Fibroblast of gingiva (primary cell): ENCODE data around the gene CEP63.

Experiments used
- DNase-seq: peaks from one replicate; pipeline ENCODE4 v3.0.0-alpha.2; 2011; ENCODE audit warnings: low read depth

Gene CEP63

DNA sequence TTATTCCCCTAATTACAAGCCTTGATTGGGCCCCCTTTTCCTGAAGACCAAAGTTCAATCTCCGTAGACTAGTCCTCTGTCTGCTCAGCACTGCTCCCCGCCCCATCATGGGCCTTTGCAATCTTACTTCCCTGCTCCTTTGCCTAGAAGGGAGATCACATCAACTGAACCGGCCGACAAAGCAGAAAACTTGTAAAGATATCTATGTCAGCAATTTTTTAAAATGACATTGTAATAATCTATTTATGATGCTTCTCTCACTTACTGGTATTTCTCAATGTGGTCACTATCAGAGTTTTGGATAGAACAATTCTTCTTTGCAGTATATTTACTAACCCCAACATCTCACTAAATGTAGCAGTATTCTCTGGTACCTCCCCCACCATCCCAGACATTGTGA lies 17.3 kb upstream of the CEP63 start:
- DNase-seq, result no peak

DNA sequence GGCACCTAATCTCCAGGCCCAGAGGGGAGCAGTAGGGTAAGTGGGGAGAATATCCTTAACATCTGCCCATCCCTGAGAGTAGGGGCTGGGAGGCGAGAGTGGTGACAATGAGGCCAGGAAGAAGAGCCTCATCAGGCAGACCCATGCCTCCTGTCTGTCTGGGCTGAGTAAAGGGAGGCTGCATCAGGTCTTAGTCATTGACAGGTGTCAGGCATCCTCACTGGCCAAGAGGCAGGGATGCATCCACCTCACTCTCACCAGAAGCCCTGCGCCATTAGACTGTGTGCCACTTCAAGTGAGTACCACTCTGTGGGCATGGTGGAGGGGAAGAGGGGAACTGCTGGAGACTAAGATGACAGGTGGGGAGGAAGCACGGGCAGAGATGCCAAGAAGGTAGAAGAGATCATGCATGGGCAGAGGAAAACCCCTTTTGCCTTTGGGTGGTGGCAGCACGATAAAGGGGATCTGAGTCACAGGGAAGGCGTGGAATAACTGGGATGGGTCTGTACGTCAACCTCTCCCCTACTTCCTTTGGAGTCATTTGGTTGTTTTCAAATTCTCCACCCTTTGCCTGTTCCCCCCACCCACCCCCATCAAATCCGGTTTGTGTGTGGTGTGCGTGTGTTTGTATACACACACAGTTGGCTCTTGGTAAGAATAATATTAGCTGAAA lies 14.2 kb upstream of the CEP63 start:
- DNase-seq, result peak; percentile 38

DNA sequence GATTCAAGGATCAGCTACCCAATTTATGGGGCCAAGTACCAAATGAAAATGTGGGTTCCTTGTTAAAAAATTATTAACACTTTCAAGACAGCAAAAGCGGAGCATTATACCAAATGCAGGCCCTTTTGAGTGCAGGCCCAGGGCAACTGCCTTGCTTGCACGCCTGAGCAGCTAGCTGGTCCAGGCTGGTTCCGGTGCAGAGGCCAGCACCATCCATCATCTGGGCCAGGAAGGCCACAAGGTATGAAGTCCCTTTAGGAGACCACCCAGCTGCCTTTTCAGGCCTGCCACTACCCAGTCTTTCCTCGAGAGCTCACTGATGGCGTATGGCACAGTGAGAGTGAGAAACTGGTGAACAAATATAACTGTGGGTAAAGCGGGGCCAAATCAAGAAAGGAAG lies 13.0 kb upstream of the CEP63 start:
- no peak for DNase-seq

DNA sequence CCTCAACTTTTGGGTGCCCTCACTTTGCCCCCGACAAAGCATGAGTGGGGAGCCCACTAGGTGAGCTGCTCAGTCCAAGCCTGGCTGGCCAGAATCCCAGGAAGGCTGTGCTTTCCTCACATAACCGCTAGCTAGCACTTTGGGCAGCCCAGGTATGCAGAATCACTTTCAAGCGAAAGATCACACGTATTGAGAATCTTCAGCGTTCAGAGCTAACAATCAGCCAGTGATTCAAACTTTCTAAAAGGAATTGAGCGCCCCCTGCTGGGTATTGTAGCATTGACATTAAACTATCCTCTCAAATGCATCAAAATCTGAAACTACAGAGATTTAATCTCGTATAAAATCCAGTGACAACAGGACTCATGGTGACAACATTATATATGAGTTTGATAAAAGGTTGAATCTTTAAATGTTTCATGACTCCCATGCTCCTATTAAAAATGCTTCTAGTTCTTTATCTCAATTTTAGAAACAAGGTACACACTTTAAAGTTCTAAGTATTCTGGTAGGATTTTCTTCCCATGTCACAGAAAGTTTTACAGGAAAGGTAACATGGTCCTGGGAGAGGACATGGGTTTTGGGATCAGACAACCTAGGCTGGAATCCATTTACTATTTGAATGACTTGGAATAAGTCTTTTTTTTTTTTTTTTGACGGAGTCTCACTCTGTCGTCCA lies 11.8 kb upstream of the CEP63 start:
- peak; percentile 55 for DNase-seq

DNA sequence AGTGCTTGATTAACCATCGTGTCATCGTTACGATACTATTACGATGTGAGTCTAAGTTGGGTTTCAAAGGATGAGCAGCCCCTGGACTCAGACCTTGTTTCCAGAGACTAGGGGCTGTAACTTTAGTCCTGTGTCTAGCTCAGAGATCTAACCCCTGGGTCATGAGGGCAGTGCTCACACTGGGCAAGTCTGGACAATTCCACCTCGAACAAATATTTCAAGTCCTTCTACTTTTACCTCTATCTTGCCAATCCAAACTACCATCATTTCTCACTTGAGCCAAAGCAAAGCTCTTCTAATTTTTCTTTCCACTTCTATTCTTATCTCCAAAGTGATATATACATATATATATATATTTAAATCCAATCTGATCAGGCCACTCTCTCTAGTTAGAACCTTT lies 10.9 kb upstream of the CEP63 start:
- no peak for DNase-seq

DNA sequence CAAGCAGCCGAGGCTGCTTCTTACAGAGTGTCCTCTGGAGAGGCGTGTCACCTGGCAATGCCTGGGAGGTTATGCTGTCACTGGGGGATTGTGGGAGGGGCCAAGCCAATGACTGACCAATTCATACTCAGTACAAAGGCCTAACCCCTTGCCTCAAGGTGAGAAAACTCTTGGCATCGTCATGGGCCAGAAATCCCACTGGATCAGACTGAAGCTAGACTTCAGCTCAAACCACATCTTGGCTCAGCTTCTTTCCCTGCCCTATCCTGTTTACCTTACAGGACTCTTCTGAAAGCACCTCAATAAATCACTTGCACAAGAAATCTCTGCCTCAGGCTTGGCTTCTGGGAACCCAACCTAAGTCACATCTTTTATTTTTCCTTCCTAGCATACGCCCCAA lies 9.6 kb upstream of the CEP63 start:
- no peak for DNase-seq

DNA sequence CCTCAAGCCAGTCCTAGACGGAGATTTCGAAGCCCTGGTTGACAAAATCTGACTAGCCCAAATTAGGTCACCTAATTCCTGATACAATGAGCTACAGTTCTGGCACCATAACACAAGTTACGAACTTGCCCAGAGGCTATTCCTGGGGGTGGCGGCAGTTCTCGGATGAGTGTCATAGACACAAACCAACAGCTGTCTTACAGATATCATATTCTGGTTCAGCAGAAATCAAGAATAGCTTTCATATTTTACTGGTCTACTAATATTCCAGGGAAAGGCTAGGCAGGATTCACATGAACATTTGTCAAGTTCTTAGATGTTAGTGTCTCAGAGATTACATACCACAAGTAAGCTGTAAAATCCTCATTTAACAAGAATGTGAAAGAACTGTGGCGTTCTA lies 8.9 kb upstream of the CEP63 start:
- peak; percentile 46 for DNase-seq

DNA sequence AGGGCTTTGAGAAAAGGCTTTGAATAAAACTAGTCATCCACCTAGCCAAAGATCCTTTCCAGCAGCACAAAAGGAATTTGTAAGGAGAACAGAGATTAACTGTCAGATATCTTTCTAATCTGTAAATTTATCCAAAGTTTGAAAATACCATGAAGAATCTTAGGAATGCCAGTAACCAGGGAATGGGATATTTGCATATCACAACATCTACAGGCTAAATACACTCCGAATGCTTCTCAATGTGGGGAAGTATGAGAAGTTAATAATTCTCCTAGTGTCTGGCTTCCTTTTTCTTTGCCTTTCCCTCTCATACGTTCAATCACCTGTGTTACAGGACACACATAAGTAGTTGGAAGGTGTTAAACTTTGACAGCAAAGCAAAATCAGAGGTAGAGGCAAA lies 7.9 kb upstream of the CEP63 start:
- DNase-seq, result no peak

DNA sequence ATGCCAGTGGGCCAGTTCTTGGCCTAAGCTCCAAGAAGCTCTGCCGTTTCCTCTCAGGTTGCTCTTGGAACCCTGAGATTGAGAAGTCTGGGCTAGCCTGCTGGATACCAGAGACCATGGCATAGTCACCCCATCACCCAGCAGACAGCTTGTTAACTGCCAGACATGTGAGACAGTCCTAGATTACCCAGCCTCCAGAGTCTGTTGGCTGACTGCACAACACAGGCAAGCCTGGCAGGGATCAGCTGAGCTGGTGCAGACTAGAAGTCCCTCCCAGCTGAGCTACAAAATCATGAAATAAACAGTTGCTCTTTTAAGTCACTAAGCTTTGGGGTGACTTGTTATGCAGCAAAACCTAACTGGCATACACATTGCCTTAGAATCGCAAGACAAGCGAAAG lies 5.3 kb upstream of the CEP63 start:
- DNase-seq, result no peak

DNA sequence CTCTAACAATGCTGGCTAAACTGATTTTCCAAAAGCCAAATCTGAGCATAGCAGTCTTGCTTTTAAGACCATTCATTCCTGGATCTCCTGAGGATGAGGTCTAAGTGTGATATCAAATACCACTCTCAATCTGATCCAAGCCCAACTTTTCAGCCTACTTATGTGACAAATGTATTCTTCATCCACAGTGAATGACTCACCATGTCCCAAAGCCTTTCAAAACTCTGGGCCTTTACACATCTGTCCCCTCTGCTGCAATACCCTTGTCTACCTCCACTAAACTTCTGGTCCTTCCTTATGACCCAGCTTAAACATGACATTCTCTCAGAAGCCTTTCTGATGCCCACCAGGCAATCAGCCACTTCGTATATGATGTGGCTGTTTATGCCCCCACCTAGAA lies 4.7 kb upstream of the CEP63 start:
- no peak for DNase-seq

DNA sequence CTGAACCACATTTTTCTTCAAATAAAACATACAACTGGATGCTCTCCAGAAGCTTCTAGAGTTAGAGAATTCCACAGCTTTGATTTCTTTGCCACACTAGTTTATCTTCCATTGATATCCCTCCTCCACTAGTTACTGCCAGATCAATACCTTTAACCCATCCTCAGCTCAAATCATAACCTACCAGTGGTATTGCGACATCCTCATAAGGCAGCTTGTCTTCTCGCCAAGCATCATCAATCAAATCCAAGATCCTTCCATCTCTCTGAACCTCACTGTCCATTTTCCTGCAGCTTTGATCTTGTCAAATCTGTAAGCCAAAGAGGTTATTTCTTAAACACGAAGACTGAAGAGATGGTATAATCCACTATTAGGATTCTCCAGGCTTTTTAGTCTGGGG lies 3.2 kb upstream of the CEP63 start:
- no peak for DNase-seq

DNA sequence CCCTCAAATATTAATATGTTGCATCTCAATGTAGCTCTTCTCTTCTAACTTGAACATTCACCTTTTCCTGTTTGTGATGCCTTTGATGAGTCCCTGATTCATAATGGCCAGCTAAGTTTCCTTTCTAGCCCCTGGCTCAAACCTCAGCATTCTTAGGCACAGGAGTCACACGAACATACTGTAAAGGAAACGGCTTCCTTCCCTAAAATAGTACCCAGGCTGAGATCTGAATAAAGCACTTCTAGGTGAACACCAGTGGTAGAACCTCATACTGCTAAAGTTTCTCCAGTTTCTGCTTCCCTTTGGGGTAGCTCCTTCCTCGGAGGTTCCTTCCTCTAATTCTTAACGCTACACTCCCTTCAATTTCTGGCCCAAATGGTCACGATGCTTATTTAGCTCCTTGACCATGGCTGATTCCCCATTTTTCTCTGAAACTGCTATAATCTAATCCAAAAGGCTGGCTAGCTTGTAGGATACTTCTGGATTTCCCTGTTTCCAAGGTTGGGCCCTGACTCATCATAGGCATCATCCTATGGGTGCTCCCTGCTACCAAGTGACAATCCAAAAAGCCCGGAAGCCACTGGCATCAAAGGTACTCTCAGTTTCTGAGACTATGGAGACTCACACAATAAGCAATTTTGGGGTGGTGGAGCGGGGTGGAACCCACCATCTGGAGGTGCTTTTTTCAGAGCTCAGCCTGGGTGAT lies 2.5 kb upstream of the CEP63 start:
- peak; percentile 36 for DNase-seq

DNA sequence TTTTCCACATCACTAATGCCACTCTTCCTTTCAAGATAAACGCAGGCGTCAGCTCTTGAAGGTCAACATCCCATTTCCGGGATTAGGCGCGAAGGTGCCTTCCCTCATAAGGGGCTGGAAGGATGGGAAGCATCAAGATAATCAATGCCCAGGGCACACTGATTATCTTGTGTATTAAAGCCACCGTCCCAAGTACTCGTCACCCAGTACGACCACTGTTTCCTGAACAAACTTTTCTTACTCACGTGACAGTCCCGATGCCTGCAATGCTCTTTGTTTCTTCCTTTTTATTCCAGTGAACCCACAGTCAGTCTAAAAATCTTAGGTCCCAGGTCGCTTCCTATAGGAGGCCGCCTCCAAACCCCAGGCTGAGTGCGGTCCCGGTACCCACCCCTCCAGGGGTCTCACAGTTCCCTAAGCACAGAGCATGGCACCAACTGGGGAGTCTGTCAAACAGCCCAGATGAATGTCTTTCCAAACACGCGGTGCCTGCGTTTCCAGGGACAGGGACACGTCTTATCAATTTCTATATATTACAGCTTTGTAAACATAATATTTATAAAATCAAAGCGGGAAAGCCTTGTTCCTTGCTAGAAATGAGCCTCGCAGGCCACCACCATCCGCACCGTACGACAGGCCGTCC lies 661 bp upstream of the CEP63 start:
- peak; percentile 9 for DNase-seq

DNA sequence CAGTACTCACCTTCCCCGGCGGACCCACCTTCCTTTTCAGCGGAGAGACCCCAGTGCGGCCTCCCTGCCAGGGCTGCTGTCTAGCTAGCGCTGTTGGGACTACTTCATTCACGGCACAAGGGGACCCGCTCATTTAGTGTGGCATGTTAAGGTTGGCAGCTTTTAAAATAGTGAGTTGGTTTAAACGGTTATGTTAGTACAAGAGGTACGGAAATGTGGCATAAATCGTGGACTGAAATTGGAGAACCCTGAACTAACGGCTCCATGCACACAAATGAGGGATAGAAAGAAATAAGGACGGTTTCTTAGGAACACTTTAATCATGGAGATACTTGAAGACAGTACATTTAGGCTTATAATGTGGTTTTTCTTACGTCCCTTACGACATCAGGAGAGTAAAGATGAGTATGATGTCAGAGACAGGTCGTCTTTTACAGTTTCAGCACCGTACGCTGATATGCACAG lies 752 bp downstream of the CEP63 start:
- DNase-seq, result peak; percentile 26

DNA sequence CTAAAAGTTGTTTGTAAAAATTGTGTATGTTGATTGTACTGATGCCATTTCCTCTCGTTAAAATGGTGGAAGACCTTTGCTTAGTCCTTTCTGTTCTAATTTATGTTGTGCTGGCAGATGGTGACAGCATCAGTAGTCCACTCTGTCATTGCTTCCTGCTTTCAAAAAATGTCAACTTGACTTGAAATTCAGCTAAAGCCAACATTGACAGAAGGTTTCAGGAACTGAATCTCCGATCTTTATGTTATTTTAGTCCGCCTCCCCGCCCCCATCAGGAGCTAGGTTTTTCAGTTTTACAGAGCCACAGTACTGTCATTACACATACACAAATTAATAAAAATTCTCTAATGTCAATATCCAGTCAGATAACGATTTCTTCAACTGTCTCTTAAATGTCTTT lies 1.5 kb downstream of the CEP63 start:
- DNase-seq, result no peak

DNA sequence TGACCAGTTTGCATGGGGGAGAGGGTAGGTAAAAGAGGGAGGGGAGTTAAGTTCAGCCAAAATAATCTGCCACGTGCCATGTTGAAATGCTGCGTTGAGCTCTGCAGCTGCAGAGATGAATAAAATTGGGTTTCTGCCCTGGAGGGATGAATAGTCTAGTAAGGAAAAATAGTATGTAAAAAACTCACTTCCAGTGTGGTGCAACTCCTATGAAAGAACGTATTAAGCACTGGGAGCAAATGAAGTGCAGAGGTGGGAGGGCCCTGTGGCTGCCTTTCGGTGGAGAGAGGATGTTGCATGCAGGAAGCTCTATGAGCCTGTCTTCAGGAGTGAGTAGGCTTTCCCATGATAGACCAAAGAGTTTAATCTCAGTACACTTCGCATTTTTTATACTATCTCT lies 8.6 kb downstream of the CEP63 start:
- DNase-seq, result no peak

DNA sequence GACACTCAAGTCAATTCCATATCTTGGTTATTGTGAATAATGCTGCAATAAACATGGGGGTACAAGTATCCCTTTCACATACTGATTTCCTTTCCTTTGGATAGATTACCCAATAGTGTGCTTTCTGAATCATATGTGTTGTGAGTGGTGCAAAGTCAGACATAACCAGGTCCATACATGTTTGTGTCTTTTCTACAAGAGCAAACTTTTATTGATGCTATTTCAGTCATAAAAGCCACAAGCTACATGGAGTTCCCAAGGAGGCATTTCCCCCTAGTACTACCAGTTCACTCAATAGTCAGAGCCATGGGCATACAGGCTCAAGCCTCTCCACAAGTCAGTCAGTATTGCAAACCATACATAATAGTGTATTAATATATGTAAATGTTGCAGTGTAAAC lies 10.1 kb downstream of the CEP63 start:
- DNase-seq, result no peak

DNA sequence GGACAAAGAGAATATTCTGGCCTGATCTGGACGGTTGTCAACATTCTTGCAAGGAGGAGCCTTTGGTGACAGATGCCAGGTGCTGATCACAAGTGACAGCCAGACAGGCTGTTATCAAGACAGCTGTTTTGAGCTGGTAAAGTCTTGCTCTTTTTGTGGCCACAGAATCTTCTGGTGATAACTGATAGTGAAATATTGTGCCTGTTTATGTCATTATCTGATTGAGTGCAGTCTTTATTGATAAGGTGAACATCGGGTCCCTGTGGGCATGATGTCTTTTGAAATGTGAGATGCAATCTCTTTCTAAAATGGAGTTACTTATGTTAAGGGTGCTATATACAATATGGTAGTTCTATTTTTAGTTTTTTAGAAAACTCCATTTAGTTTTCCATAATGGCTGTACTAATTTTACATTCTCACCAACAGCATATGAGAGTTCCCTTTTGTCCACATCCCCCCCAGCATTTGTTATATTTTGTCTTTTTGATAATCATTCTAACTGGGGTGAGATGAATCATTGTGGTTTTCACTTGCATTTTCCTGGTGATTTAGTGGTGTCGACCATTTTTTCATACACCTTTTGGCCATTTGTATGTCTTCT lies 10.7 kb downstream of the CEP63 start:
- DNase-seq, result no peak

DNA sequence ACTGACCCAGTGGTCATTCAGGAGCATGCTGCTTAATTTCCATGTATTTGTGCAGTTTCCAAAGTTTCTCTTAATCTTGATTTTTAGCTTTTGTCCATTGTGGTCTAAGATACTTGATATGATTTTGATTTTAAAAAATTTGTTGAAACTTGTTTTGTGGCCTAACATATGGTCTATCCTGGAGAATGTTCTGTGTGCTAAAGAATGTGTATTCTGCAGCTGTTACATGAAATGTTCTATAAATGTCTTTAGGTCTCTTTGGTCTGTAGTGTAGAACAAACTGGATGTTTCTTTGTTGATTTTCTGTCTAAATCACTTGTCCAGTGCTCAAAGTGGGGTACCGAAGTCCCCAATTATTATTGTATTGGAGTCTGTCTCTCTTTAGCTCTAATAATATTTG lies 17.4 kb downstream of the CEP63 start:
- no peak for DNase-seq

DNA sequence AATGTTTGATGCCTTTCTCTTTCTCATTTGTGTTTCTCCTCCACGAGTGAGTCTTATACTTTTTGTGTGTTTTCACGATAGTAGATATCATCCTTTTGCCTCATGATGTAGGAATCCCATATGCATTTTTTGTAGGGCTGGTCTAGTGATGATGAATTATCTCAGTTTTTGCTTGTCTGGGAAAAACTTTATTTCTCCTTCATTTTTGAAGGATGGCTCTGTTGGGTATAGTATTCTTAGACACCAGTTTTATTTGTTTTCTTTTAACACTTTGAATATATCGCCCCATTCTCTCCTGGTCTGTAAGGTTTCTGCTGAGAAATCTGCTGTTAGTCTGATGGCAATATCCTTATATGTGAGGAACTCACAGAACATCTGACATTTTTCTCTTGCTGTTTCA lies 18.3 kb downstream of the CEP63 start:
- no peak for DNase-seq

DNA sequence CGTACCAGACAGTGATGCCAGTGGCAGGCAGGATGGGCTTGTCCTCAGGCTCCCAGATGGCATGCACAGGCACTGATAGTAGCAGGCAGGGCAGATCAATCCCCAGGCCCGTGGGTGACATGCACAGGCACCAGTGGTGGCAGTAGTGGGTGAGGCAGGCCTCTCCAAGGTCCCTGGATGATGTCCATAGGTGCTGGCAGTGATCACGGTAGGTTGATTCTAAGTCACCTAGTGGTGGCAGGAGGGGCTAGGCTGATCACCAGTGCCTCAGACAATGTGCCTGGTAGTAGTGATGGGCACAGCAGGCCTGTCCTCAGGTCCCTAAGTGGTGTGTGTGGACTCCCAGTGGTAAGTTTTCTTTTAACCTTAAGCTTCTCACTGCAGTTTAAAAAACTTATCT lies 19.6 kb downstream of the CEP63 start:
- no peak for DNase-seq

DNA sequence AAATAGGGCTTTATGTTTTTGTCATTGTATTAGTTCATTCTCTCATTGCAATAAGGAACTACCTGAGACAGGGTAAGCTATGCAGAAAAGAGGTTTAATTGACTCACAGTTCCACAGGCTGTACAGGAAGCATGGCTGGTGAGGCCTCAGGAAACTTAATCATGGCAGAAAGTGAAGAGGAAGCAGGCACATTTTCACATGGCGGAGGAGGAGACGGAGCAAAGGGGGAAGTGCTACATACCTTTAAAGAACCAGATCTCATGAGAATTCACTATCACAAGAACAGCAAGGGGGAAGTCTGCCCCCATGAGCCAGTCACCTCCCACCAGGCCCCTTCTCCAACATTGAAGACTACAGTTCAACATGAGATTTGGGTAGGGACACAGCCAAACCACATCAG lies 25.6 kb downstream of the CEP63 start:
- no peak for DNase-seq

DNA sequence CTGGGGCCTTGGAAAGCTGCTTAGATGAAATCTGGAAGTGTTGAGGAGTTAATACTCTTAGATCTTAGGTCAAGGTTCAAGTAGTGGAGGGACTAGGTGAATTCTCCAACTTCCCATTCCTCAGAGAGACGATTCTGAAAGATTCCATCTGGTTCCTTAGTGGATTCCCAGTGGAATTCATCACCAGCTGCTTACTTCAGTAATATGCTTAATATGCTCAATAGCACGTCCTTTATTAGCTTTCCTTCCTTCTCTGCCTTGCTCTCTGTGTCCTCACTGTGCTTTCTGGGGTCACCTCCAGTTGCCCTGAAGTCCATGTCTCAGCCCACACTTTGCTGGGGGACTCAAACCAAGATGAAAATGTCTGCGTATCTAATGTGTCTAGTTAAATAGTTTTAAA lies 31.0 kb downstream of the CEP63 start:
- no peak for DNase-seq
